DND-41 (cell line): ENCODE measurements around the gene NUCB1.
A peak's percentile ranks its signal among the peaks of the same experiment; 100 is the strongest.

Source experiments
- ATAC-seq: fragments of 200-7000 bp; cut with Tn5 transposase; 3 replicates; pipeline ENCODE4 v1.9.1; 2021; ENCODE audit warnings: low read depth; ENCODE audit not compliant: insufficient read depth
- DNase-seq: peaks from one replicate; pipeline ENCODE4 v3.0.0-alpha.2; 2020
- H2AFZ ChIP-seq: 2 replicates; pipeline ENCODE4 v1.6.0; 2012; ENCODE audit warnings: low read depth, low read length
- H3K27ac ChIP-seq: 2 replicates; pipeline ENCODE4 v1.5.1; 2012; ENCODE audit warnings: low read length, inconsistent platforms
- H3K27me3 ChIP-seq: fragments of 200-600 bp; sonication (generic); 2 replicates; pipeline ENCODE4 v1.6.0; 2012; ENCODE audit warnings: low read length, mild to moderate bottlenecking, inconsistent platforms; ENCODE audit not compliant: insufficient read depth, poor library complexity
- H3K36me3 ChIP-seq: 2 replicates; pipeline ENCODE4 v1.5.1; 2012; ENCODE audit warnings: low read length, inconsistent platforms; ENCODE audit not compliant: insufficient read depth
- H3K4me1 ChIP-seq: 2 replicates; pipeline ENCODE4 v1.5.1; 2012; ENCODE audit warnings: mild to moderate bottlenecking, low read length; ENCODE audit not compliant: insufficient read depth
- H3K4me2 ChIP-seq: 2 replicates; pipeline ENCODE4 v1.6.0; 2012; ENCODE audit warnings: mild to moderate bottlenecking, moderate library complexity, low read length, inconsistent platforms; ENCODE audit not compliant: insufficient read depth
- H3K4me3 ChIP-seq, 2 experiments: fragments of 200-600 bp in 1 of 2; shearing (Covaris generic) in 1 of 2; 2 replicates each; pipeline ENCODE4 v1.5.1; 2012 to 2016; ENCODE audit warnings: inconsistent platforms in 2 of 2, low read length in 2 of 2, mild to moderate bottlenecking in 2 of 2, low read depth in 1 of 2, moderate library complexity in 1 of 2
- H3K79me2 ChIP-seq: 2 replicates; pipeline ENCODE4 v1.6.0; 2012; ENCODE audit warnings: low read length, inconsistent platforms; ENCODE audit not compliant: insufficient read depth
- H3K9ac ChIP-seq: 2 replicates; pipeline ENCODE4 v1.6.0; 2012; ENCODE audit warnings: low read depth, mild to moderate bottlenecking, inconsistent platforms, low read length, moderate library complexity
- H3K9me3 ChIP-seq: 2 replicates; pipeline ENCODE4 v1.5.1; 2012; ENCODE audit warnings: low read length, moderate library complexity, mild to moderate bottlenecking, inconsistent platforms; ENCODE audit not compliant: insufficient read depth, severe bottlenecking
- H4K20me1 ChIP-seq: 2 replicates; pipeline ENCODE4 v1.6.0; 2012; ENCODE audit warnings: low read length; ENCODE audit not compliant: insufficient read depth
- EZH2 ChIP-seq: IDR thresholded peaks from 3 replicates; pipeline ENCODE4 v1.6.1; 2012; ENCODE audit warnings: borderline replicate concordance, low read depth, mild to moderate bottlenecking, moderate library complexity, low read length, inconsistent platforms; ENCODE audit not compliant: severe bottlenecking
- TF ChIP-seq, protein P1 (sequence below): IDR thresholded peaks from 2 replicates; pipeline ENCODE4 v1.5.1; 2012; ENCODE audit warnings: borderline replicate concordance, low read length, moderate library complexity, mild to moderate bottlenecking; ENCODE audit not compliant: poor library complexity, severe bottlenecking; ENCODE audit errors: extremely low read depth

NUCB1 gene

GRCh38 chr19:48959341-48960239, 59.5 kb downstream of the NUCB1 start:
- Histone ChIP-seq H3K36me3 (peaks cover 18% of the 10 kb centered on the region), H2AFZ (no peak overlapping the region), H3K4me3 (no peak overlapping the region), H3K4me2 (no peak overlapping the region), H3K79me2 (peaks cover 28% of the 10 kb centered on the region), H3K4me1 (peaks cover 38% of the 10 kb centered on the region), H3K27ac (no peak overlapping the region), H3K27me3 (no peaks in the 10 kb centered on the region), H3K9me3 (no peaks in the 10 kb centered on the region), H4K20me1 (0 out of 2 replicates have a peak, but pooled peaks cover 3% of the 10 kb centered on the region), H3K9ac (no peak overlapping the region)
- DNase-seq, result peak; percentile 43
- TF ChIP-seq, protein P1, sequence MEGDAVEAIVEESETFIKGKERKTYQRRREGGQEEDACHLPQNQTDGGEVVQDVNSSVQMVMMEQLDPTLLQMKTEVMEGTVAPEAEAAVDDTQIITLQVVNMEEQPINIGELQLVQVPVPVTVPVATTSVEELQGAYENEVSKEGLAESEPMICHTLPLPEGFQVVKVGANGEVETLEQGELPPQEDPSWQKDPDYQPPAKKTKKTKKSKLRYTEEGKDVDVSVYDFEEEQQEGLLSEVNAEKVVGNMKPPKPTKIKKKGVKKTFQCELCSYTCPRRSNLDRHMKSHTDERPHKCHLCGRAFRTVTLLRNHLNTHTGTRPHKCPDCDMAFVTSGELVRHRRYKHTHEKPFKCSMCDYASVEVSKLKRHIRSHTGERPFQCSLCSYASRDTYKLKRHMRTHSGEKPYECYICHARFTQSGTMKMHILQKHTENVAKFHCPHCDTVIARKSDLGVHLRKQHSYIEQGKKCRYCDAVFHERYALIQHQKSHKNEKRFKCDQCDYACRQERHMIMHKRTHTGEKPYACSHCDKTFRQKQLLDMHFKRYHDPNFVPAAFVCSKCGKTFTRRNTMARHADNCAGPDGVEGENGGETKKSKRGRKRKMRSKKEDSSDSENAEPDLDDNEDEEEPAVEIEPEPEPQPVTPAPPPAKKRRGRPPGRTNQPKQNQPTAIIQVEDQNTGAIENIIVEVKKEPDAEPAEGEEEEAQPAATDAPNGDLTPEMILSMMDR, result no peak
- TF ChIP-seq EZH2, result no peak
- no peak for ATAC-seq

DNA sequence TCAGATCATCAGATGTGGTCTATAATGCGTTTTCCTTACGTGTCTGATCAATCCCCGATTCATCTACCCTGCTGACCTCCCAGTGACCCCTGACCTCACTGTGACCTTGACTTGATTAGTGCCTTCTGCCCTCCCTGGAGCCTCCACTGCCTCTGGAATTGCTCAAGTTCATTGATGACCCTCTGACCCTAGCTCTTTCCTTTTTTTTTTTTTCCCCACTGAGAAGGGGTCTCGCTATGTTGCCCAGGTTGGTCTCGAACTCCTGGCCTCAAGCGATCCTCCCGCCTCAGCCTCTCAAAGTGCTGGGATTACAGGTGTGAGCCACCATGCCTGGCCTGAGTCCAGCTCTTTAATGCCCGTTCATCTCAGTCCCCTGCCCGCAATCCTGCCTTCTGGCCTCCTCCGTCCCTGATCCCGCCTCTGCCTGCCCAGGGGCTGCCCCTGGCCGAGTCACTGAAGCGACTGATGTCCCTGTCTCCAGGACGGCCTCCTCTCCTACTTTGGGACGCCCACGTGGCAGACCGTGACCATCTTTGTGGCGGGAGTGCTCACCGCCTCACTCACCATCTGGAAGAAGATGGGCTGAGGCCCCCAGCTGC, 61.0 kb downstream of the NUCB1 start:
- Histone ChIP-seq H3K79me2 (peaks cover 25% of the 10 kb centered on the region), H3K9me3 (no peaks in the 10 kb centered on the region), H3K4me3 (no peak overlapping the region), H3K27me3 (no peaks in the 10 kb centered on the region), H3K27ac (no peak overlapping the region), H3K4me1 (peaks cover 33% of the 10 kb centered on the region), H3K36me3 (peaks cover 15% of the 10 kb centered on the region), H4K20me1 (peaks cover 3% of the 10 kb centered on the region), H2AFZ (no peak overlapping the region), H3K4me2 (no peak overlapping the region), H3K9ac (no peak overlapping the region)
- ATAC-seq (no peak), DNase-seq (no peak)
- TF ChIP-seq EZH2, result no peak
- TF ChIP-seq, protein P1, result no peak

DNA sequence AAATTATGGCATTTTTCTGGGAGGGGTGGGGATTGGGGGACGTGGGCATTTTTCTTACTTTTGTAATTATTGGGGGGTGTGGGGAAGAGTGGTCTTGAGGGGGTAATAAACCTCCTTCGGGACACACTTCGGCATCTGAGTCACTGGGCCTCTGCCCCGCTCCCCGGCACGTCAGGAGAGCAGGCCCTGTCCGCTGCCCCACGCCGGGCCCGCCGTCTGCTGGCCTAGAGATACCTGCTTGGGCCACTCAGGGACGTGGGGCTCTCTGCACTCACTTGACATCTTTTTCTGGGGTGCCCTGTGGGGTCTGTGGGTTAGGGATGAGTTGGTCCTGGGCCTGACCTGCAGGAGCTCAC, 61.5 kb downstream of the NUCB1 start:
- TF ChIP-seq, protein P1, result no peak
- TF ChIP-seq EZH2, result no peak
- Histone ChIP-seq H3K4me3 (no peak overlapping the region), H3K27me3 (no peaks in the 10 kb centered on the region), H3K79me2 (peaks cover 28% of the 10 kb centered on the region), H2AFZ (no peak overlapping the region), H4K20me1 (peaks cover 8% of the 10 kb centered on the region), H3K36me3 (peaks cover 17% of the 10 kb centered on the region), H3K27ac (no peak overlapping the region), H3K9ac (no peak overlapping the region), H3K9me3 (no peaks in the 10 kb centered on the region), H3K4me2 (no peak overlapping the region), H3K4me1 (peaks cover 35% of the 10 kb centered on the region)
- DNase-seq (no peak), ATAC-seq (no peak)
